Esophagus squamous epithelium (tissue), 4 donors: Measurements from ENCODE around the gene CACNA2D3.

Source experiments
- POLR2A ChIP-seq, 4 donors: fragments of 450-650 bp; IDR thresholded peaks; one replicate each; pipeline ENCODE4 v1.6.1; 2017; ENCODE audit warnings: antibody characterized with exemption in 4 of 4, mild to moderate bottlenecking in 4 of 4, moderate library complexity in 3 of 4
- TF ChIP-seq, protein P1 (sequence below), 6 experiments: fragments of 450-650 bp in 4 of 6; fragments of 200-600 bp in 2 of 6; sonication (generic) in 2 of 6; IDR thresholded peaks; one replicate each; pipeline ENCODE4 v1.5.1; 2016 to 2019; ENCODE audit warnings: antibody characterized with exemption in 6 of 6, mild to moderate bottlenecking in 4 of 6, moderate library complexity in 4 of 6

DNA sequence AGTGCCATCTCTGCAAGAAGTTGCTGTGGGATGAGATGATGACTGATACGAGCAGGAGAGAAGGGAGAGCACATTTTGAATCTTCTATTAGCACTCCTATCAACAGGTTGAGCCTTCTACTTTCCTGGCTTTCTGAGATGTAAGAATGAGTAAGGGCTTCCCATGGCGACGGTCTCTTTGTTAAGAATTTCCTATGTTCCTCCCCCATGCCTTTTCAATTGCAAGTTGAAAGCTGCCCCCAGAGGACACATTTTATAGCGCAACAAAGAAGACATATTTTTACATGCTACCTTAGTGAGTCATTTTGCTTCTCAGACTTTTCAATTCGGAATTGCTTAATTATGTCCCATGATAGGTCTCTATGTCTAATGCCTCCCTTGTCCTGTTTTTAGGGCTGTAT, 876.8 kb downstream of the CACNA2D3 start:
- TF ChIP-seq, protein P1, sequence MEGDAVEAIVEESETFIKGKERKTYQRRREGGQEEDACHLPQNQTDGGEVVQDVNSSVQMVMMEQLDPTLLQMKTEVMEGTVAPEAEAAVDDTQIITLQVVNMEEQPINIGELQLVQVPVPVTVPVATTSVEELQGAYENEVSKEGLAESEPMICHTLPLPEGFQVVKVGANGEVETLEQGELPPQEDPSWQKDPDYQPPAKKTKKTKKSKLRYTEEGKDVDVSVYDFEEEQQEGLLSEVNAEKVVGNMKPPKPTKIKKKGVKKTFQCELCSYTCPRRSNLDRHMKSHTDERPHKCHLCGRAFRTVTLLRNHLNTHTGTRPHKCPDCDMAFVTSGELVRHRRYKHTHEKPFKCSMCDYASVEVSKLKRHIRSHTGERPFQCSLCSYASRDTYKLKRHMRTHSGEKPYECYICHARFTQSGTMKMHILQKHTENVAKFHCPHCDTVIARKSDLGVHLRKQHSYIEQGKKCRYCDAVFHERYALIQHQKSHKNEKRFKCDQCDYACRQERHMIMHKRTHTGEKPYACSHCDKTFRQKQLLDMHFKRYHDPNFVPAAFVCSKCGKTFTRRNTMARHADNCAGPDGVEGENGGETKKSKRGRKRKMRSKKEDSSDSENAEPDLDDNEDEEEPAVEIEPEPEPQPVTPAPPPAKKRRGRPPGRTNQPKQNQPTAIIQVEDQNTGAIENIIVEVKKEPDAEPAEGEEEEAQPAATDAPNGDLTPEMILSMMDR (IDR thresholded peaks at IDR 0.05) = peak in 2 of 6 experiments; percentile 10 to 45
- no peak for TF ChIP-seq POLR2A (IDR thresholded peaks at IDR 0.05)
